GM06990 (cell line): Measurements from ENCODE around the gene APOL3.
"Not testable (repeated sequence)": the region's sequence is repeated elsewhere in the genome, so short reads cannot be mapped to it uniquely, and the experiment has no call there.

ENCODE experiments used
- DNase-seq: peaks from one replicate; pipeline ENCODE4 v3.0.0-alpha.2; 2011; ENCODE audit not compliant: insufficient read length; ENCODE audit errors: extremely low read depth
- H3K27me3 ChIP-seq: replicated peaks from 2 replicates; pipeline ENCODE4 v1.6.0; 2011; ENCODE audit warnings: low read length; ENCODE audit not compliant: control insufficient read depth, insufficient read depth
- H3K36me3 ChIP-seq: 2 replicates; pipeline ENCODE4 v1.5.1; 2011; ENCODE audit warnings: low read length; ENCODE audit not compliant: control insufficient read depth, insufficient read depth
- H3K4me3 ChIP-seq: replicated peaks from 2 replicates; pipeline ENCODE4 v1.5.1; 2011; ENCODE audit warnings: low read depth, mild to moderate bottlenecking, control low read depth, low read length
- CTCF ChIP-seq: IDR thresholded peaks from 2 replicates; pipeline ENCODE4 v1.5.1; 2011; ENCODE audit warnings: low read length, control low read depth, mild to moderate bottlenecking, inconsistent platforms; ENCODE audit not compliant: insufficient read depth, poor library complexity, severe bottlenecking

APOL3 gene

GRCh38 chr22:36124666-36125065 is 35.9 kb downstream of the APOL3 start:
- Histone ChIP-seq H3K4me3 (no peak overlapping the region), H3K36me3 (no peaks in the 10 kb centered on the region), H3K27me3 (no peaks in the 10 kb centered on the region; the same call in 1 of the 2 replicates)
- no peak for TF ChIP-seq CTCF
- no peak for DNase-seq

GRCh38 chr22:36123673-36124630 is 36.6 kb downstream of the APOL3 start:
- Histone ChIP-seq H3K36me3 (no peaks in the 10 kb centered on the region), H3K4me3 (peak overlapping the region; percentile 28; the same call in 1 of the 2 replicates), H3K27me3 (no peaks in the 10 kb centered on the region; the same call in 1 of the 2 replicates)
- TF ChIP-seq CTCF, result peak; percentile 98
- DNase-seq, result peak; percentile 90

GRCh38 chr22:36120621-36121351 is 39.8 kb downstream of the APOL3 start:
- not testable (repeated sequence) for H3K4me3 ChIP-seq, H3K27me3 ChIP-seq, H3K36me3 ChIP-seq, DNase-seq

GRCh38 chr22:36117053-36117554 is 43.5 kb downstream of the APOL3 start:
- no peaks in the 10 kb centered on the region; the same call in 1 of the 2 replicates for H3K27me3 ChIP-seq
- TF ChIP-seq CTCF, result no peak
- H3K4me3 ChIP-seq, result no peak overlapping the region
- no peaks in the 10 kb centered on the region for H3K36me3 ChIP-seq
- DNase-seq, result no peak

GRCh38 chr22:36116127-36116526 is 44.4 kb downstream of the APOL3 start:
- Histone ChIP-seq H3K27me3 (no peaks in the 10 kb centered on the region; the same call in 1 of the 2 replicates), H3K4me3 (no peak overlapping the region), H3K36me3 (no peaks in the 10 kb centered on the region)
- no peak for DNase-seq
- TF ChIP-seq CTCF, result no peak

- DNase-seq, result no peak
- no peaks in the 10 kb centered on the region for H3K36me3 ChIP-seq
- TF ChIP-seq CTCF, result no peak
- no peaks in the 10 kb centered on the region; the same call in 1 of the 2 replicates for H3K27me3 ChIP-seq
- no peak overlapping the region for H3K4me3 ChIP-seq
Measured at GRCh38 chr22:36113121-36113520, 47.4 kb downstream of the APOL3 start.
